HG03175 (cell line): ENCODE results near the gene NRL.
A peak's percentile ranks its signal among the peaks of the same experiment; 100 is the strongest.

ENCODE experiments used
- ATAC-seq: cut with Tn5 transposase; IDR thresholded peaks from one replicate; pipeline ENCODE4 v1.9.1; 2021; ENCODE audit warnings: mild to moderate bottlenecking, moderate library complexity; ENCODE audit not compliant: unreplicated experiment

NRL gene

DNA sequence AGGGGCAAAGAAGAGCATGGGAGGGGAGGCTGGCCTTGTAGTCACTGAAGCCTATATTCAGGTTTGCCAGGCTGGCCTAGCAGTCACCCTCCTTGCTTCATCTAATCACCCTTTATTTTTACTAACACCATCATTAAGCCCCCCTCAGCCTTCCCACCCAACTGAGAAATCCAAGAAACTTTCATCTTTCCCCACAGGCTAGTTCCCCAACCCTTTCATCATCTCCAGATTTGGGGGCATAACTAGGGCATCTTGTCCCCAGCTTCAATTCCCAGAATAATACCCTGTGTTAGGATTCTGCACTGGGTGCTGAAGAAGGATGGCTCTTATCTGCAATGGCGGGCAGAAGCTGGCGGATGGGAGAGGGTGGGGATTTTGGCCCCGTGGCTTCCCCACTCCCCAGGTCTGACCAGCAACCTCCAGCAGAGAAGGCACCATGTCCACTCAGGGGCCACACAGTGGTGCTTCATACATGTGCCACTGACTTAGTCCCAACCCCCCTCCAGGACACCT, 13.7 kb downstream of the NRL start:
- ATAC-seq = no peak

GRCh38 chr14:24100197-24100981, 14.4 kb downstream of the NRL start:
- no peak for ATAC-seq

DNA sequence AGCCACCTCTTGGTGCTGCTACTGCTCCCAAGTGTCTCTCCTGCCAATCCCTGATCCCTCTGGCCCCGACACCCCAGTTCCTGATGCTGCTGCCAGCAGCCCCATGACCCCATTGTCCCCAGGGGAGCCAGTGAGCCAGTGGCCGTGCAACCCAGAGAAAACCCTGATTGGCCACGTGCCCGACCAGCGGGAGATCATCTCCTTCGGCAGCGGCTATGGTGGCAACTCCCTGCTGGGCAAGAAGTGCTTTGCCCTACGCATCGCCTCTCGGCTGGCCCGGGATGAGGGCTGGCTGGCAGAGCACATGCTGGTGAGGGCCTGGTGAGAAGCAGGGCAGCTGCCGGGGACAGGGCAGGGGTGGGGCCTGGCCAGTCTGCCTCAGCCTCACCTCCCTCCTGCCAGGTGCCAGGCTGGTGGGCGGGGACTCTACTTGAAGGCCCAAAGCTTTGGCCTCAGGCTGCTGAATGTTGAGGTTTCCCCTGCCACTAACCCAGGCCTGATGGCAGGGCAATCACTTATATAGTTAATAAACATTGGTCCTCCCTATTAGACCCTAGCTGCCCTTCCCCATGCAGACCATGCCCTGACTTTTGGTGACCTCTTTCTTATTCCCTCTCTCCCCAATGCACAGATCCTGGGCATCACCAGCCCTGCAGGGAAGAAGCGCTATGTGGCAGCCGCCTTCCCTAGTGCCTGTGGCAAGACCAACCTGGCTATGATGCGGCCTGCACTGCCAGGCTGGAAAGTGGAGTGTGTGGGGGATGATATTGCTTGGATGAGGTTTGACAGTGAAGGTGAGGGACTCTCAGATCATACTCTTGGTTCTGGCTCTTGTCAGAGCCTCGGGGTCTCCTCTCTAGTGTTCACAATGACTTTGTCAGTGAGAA, 15.6 kb downstream of the NRL start:
- no peak for ATAC-seq

DNA sequence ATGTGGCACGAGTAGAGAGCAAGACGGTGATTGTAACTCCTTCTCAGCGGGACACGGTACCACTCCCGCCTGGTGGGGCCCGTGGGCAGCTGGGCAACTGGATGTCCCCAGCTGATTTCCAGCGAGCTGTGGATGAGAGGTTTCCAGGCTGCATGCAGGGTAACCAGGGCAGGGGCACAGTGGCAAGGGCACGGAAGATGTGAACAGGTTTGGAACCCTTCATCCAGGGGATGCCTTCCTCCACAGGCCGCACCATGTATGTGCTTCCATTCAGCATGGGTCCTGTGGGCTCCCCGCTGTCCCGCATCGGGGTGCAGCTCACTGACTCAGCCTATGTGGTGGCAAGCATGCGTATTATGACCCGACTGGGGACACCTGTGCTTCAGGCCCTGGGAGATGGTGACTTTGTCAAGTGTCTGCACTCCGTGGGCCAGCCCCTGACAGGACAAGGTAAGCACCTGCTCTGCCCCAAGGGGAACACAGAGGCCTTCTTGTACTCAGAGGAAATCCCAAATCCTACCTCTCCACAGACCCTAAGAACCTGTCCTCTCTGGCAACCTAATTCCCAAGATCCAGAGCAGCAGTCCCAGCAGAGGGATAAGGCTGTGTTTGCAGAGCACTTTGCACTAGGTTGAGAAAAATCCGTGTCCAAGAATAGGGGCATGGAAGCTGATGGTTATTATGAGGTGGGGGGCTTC, 16.4 kb downstream of the NRL start:
- ATAC-seq = no peak

GRCh38 chr14:24096545-24097181, 18.1 kb downstream of the NRL start:
- no peak for ATAC-seq

DNA sequence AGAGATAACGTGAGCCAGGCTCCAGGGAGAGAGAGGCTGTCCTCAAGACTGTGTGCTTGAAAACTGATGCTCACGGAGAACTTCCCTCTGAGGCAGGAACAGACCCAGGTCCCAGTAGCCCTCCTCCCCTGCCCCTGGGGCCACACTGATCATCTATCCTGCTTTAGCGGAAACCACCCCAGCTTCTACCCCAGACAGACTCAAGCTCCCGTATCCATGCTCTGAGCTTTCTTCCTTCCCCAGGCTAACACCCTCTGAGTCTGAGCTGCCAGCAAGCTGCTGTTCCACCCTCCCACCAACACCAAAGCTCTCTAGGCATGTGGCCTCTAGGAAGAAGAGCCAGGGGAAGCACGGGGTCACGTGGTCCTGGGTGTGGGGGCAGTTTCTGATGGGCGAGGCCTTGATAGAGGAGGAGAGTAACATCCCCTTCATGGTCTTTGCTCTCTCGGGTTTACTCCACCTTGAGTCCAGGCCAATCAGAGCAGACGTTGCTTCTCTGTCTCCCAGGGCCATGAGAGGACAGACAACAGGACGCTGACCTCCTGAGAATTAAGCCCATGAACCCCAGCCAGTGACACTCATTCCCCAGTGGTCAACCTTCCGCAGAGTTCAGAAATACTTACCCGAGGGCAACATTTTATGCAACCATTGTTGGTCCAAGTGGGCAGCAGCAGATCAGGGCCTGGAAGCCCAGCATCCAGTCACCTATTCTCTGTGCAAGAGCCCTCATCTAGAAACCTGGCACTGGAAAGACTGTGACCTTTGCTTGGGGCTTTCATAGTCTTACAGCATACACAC, 19.3 kb downstream of the NRL start:
- ATAC-seq = peak; percentile 65

DNA sequence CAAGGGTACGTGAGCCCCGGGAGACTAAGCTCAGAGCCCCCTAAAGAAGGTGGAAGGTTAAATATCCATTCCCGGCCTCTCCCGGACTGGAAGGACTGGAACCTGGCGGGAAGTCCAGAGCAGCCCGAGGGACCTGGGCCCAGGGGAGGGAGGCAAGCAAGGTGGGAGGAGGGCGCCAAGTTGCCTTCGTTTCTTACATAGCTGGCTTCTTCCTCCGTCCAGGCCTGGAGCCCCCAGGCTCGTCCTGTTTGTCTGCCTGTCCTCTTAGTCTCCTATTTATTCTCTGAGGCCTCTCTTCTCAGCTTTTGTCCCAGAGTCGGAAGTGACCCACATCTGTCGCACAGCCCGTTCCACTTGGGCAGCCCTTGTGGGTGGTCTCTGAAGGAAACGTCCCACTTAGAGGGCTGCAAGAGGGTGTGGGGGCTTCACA, 19.9 kb downstream of the NRL start:
- no peak for ATAC-seq

GRCh38 chr14:24093901-24094840, 20.6 kb downstream of the NRL start, which contains the start of gene PCK2:
Gene PCK2 (plus strand): TSS chr14:24094311. CDS start chr14:24094406, 95 bp downstream.
- peak; percentile 48 for ATAC-seq

DNA sequence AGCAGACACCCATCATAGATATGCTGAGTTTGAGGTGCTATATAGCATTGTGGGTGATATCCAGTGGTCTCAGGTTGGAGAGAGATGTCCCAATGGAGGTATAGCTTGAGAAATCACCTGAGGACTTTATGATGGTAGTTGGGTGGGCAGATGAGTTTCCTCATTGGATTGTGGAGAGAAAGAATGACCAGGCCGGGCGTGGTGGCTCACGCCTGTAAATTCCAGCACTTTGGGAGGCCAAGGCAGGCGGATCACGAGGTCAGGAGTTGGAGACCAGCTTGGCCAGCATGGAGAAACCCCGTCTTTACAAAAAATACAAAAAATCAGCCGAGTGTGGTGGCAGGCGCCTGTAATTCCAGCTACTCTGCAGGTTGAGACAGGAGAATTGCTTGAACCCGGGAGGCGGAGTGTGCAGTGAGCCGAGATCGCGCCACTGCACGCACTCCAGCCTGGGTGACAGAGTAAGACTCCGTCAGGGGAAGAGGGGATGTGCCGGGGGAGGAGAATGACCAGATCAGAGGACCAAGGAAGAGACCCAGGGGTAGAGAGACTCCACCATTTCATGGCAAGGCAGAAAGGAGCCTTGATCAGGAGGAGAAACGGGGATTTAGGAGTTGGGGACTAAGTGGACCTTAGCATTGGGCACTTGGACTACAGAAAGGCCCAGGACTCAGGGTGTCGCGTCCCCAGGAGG, 21.4 kb downstream of the NRL start:
- ATAC-seq = no peak

DNA sequence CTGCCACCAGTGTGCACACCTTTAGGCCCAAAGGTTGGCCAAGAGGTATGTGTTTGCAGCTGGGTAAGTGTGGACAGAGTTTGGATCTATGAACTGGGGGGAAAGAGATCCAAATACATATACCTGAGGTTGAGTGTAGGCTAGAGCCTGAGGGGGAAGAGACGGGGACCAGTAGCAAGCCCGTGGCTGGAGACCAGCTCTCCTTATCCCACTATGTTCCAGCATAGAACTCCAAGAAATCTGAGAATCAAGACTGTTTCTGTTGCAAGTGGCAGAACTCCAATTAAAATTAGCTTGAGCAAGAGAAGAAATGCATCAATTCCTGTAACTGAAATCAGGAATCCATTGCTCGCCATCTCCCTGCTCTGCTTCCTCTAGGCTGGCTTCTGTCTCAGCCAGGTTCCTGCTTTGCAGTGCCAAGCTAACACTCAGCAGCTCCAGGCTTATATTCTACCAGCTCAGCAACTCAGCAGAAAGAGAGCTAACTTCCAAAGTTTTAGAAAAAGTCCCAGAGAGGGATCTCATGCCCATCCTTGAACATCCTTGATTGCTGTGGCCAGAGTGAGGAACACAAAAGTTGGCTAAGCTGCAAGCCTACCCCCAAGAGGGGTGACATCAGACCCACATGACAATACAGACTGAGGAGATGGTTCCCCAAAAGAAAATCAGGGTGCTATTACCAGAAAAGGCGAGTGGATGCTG, 22.1 kb downstream of the NRL start:
- ATAC-seq = no peak

DNA sequence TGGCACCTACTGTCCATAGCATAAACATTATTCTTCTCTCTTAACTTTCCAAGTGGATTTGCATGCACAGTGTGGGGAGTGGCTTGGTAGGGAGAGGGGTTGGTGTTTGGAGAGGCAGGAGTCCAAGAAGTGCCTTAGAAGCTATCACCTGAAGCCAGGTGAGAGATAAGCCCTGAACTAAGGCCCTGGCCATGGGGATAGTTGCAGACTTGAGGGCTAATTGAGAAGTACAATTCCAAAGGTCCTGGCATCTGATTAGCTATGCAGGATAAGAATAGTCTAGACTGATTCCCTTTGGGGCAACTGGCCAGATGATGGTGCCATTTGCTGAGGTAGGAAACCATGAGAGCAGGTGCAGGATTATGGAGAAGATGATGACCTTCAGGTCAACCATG, 22.6 kb downstream of the NRL start:
- no peak for ATAC-seq

- ATAC-seq = no peak
Measured at GRCh38 chr14:24089890-24090289, 24.9 kb downstream of the NRL start.

DNA sequence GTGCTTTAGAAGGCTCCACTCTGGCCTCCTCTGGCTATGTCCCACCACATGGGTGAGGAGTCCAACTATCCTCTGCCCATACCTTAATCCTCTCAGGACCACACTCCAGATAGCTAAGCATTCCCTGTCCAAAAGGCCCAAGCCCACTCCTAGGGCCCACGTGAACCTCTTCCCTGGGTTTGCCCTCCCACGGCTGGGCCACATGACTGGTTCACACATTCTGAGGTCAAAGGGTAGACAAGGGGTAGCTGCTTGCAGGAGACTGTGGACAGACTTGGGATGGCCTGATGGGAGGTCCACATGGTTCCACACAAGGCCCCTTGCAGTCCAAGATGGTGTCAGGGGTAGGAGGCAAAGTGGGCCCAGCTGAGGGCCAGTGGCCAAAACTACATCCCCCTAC, 26.7 kb downstream of the NRL start:
- ATAC-seq = no peak

- ATAC-seq = no peak
Measured at GRCh38 chr14:24087004-24087403, 27.7 kb downstream of the NRL start.

GRCh38 chr14:24086193-24086955, 28.4 kb downstream of the NRL start:
- no peak for ATAC-seq

DNA sequence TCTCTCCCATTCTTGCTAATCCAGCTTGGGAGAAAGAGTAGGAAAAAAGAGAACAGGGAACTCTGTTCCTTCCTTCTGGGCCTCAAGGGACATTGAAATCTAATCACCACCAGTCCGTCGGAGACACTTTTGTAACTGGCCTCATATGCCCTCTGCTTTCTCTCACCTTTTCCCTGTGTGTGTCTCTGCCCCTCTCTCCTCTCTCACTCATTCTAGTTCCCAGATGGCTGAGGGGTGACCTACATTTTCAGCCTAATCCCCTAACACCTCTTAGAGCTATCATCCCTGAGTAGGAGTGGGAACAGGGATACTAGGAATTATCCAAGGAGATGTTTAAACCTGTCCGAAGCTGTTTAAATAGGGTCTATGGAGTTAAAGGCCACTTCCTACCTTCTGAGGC, 29.5 kb downstream of the NRL start:
- no peak for ATAC-seq

DNA sequence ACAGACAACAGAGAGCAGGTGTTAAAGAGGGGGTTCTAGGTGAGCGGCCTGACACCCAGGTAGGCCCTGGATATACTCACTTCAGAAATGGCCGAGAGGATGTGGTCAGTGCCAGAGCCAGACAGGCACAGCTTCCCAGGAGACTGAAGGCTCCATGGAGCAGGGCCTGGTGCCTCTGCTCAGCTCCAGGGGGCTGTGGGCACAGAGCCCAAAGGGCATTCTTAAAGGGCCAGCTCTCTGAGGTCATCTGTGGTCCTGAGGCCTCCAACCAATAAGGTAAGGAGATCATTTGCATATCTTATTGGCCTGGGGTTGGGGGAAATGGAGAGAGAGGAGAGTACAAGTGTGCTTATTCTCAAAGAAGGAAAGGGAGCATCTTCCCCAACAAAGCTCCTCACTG, 30.3 kb downstream of the NRL start:
- no peak for ATAC-seq
